OCI-LY3 (cell line): ENCODE measurements around the gene HNRNPLL.

ENCODE experiments used
- H2AFZ ChIP-seq: fragments of 200-600, 300-600 bp; shearing (Covaris generic); 2 replicates; pipeline ENCODE4 v1.6.0; 2014; ENCODE audit warnings: antibody characterized with exemption, low read depth, low read length
- H3K27ac ChIP-seq: fragments of 200-600, 300-600 bp; sonication (generic); 2 replicates; pipeline ENCODE4 v1.5.1; 2014; ENCODE audit warnings: mild to moderate bottlenecking, low read length, moderate library complexity, mixed read lengths
- H3K27me3 ChIP-seq: fragments of 200-600, 300-600 bp; sonication (generic); 2 replicates; pipeline ENCODE4 v1.6.1; 2014; ENCODE audit warnings: low read depth, low read length, mixed read lengths
- H3K36me3 ChIP-seq: fragments of 200-600, 300-600 bp; sonication (generic); replicated peaks from 2 replicates; pipeline ENCODE3; 2014; ENCODE audit warnings: low read depth, low read length, mixed read lengths
- H3K4me1 ChIP-seq: fragments of 300-600, 200-600 bp; sonication (generic); 2 replicates; pipeline ENCODE4 v1.6.1; 2014; ENCODE audit warnings: low read length, mixed read lengths
- H3K4me2 ChIP-seq: fragments of 200-600, 300-600 bp; sonication (generic); 2 replicates; pipeline ENCODE4 v1.6.1; 2014; ENCODE audit warnings: low read length, mixed read lengths
- H3K4me3 ChIP-seq: fragments of 300-600, 200-600 bp; sonication (generic); 2 replicates; pipeline ENCODE4 v1.5.1; 2014; ENCODE audit warnings: antibody characterized with exemption, mild to moderate bottlenecking, low read length, moderate library complexity
- H3K79me2 ChIP-seq: fragments of 300-600, 200-600 bp; shearing (Covaris generic); 2 replicates; pipeline ENCODE4 v1.6.1; 2014; ENCODE audit warnings: mild to moderate bottlenecking, low read length, mixed read lengths
- H3K9ac ChIP-seq: fragments of 300-600, 200-600 bp; shearing (Covaris generic); 2 replicates; pipeline ENCODE4 v1.6.0; 2014; ENCODE audit warnings: mild to moderate bottlenecking, low read length, moderate library complexity
- H3K9me3 ChIP-seq: fragments of 200-600, 300-600 bp; shearing (Covaris generic); 2 replicates; pipeline ENCODE4 v1.6.1; 2014; ENCODE audit warnings: low read length, mixed read lengths; ENCODE audit not compliant: insufficient read depth
- H4K20me1 ChIP-seq: fragments of 200-600, 300-600 bp; sonication (generic); 2 replicates; pipeline ENCODE4 v1.6.1; 2016; ENCODE audit warnings: low read length, mixed read lengths; ENCODE audit not compliant: insufficient read depth
- CTCF ChIP-seq: fragments of 200-600, 300-600 bp; sonication (generic); IDR thresholded peaks from 2 replicates; pipeline ENCODE4 v1.5.1; 2014; ENCODE audit warnings: antibody characterized with exemption, low read length, low read depth
- EZH2phosphoT487 ChIP-seq: fragments of 200-600 bp; shearing (Covaris generic); IDR thresholded peaks from 2 replicates; pipeline ENCODE4 v1.6.1; 2018; ENCODE audit warnings: antibody characterized with exemption, mixed run types, low read depth

Gene HNRNPLL

GRCh38 chr2:38515155-38516074, 87.3 kb downstream of the HNRNPLL start:
- H3K36me3 ChIP-seq = no peaks in the 10 kb centered on the region
- H2AFZ ChIP-seq = no peak overlapping the region
- no peaks in the 10 kb centered on the region for H3K9me3 ChIP-seq
- no peak overlapping the region for H3K27ac ChIP-seq
- H3K4me2 ChIP-seq = no peak overlapping the region
- no peak overlapping the region for H3K9ac ChIP-seq
- H3K27me3 ChIP-seq = no peaks in the 10 kb centered on the region
- H3K79me2 ChIP-seq = no peaks in the 10 kb centered on the region
- TF ChIP-seq CTCF (no peak), EZH2phosphoT487 (no peak)
- H3K4me1 ChIP-seq = no peaks in the 10 kb centered on the region
- no peaks in the 10 kb centered on the region for H4K20me1 ChIP-seq
- no peak overlapping the region for H3K4me3 ChIP-seq

- no peak overlapping the region for H3K27ac ChIP-seq
- H4K20me1 ChIP-seq = no peaks in the 10 kb centered on the region
- H3K27me3 ChIP-seq = no peaks in the 10 kb centered on the region
- no peak overlapping the region for H2AFZ ChIP-seq
- H3K4me2 ChIP-seq = no peak overlapping the region
- TF ChIP-seq CTCF (no peak), EZH2phosphoT487 (no peak)
- H3K4me1 ChIP-seq = no peaks in the 10 kb centered on the region
- no peak overlapping the region for H3K9ac ChIP-seq
- no peak overlapping the region for H3K4me3 ChIP-seq
- no peaks in the 10 kb centered on the region for H3K36me3 ChIP-seq
- H3K79me2 ChIP-seq = no peaks in the 10 kb centered on the region
- no peaks in the 10 kb centered on the region for H3K9me3 ChIP-seq
Observed at GRCh38 chr2:38514603-38515154, 88.0 kb downstream of the HNRNPLL start.

- Histone ChIP-seq H3K4me2 (no peak overlapping the region), H3K27me3 (no peaks in the 10 kb centered on the region), H3K4me1 (peaks cover 8% of the 10 kb centered on the region), H3K36me3 (no peaks in the 10 kb centered on the region), H3K27ac (no peak overlapping the region), H4K20me1 (no peaks in the 10 kb centered on the region), H3K9me3 (peaks cover under 1% of the 10 kb centered on the region; the same call in 1 of the 2 replicates), H3K9ac (no peak overlapping the region), H2AFZ (no peak overlapping the region), H3K79me2 (no peaks in the 10 kb centered on the region), H3K4me3 (no peak overlapping the region)
- no peak for TF ChIP-seq CTCF
- TF ChIP-seq EZH2phosphoT487 = no peak
Observed at GRCh38 chr2:38512211-38512610, 90.5 kb downstream of the HNRNPLL start.
